HG03108 (cell line): ENCODE measurements around the gene PPP3CA.

ENCODE experiments used
- ATAC-seq: cut with Tn5 transposase; IDR thresholded peaks from one replicate; pipeline ENCODE4 v1.9.1; 2021; ENCODE audit warnings: moderate library complexity; ENCODE audit not compliant: unreplicated experiment

Gene PPP3CA

GRCh38 chr4:101347267-101347556 is at the start of gene PPP3CA:
Gene PPP3CA (minus strand): TSS chr4:101347526.
- ATAC-seq = no peak

GRCh38 chr4:101393256-101393655 is 45.9 kb upstream of the PPP3CA start:
- ATAC-seq = no peak

- ATAC-seq = no peak
Observed at GRCh38 chr4:101370663-101371210, 23.4 kb upstream of the PPP3CA start.

DNA sequence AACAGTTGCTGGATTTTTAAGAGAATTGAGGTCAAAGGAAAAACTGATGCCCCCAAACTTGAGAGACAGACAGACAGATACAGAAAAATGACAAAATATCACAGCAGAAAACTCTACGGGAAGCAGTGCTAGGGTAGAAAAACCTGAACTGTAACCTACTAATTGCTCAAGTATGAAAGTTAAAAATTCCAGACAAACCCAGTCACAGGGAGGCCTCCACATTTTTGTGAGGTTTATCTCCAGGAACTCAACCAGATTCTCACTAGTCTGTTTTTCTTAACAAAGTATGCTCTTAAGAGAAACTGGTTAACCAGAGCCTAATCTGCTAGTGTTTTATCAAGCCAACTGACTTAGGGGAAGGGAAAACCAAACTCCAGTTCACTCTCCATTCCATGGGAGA is 19.9 kb upstream of the PPP3CA start:
- no peak for ATAC-seq

DNA sequence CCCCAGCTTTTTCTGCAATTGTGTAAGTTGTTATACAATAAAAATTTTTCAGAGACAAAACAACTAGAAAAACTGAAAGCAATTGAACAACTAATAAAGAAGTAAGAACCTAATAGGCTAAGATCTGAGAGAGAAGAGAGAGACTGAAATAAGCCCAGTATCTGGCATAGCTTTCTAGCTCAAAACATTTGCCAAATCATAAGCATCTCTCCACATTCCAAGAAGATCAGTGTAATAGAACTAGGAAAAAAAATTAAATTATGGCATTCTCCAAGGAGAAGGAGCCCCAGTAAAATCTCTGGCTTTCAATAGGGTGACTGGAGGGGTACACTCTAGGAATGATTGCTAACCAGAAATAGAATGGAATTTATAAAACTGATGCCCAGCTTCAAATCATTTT is 19.0 kb upstream of the PPP3CA start:
- no peak for ATAC-seq

DNA sequence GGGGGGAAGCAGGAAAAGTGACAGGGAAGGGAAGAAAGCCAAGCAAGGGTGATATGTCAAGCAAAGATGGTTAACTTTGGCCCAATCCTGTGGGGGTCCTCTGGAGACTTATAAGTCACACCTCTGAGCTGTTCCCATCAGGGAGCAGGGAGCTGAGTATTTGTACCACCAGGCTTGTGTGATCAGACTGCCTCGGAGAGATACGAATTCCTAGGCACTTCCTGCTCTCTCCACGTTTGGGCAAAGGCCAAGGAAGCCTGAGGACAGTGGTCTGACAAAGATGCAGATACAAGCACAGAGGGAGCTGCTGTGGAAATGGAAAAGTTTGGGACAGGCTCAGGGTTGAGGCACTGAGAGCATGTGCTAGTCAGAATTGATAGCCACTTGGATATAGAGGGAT is 10.4 kb upstream of the PPP3CA start:
- ATAC-seq = no peak

- ATAC-seq = no peak
Observed at GRCh38 chr4:101356928-101357327, 9.6 kb upstream of the PPP3CA start.

GRCh38 chr4:101355767-101356702 is 8.7 kb upstream of the PPP3CA start:
- ATAC-seq = no peak

DNA sequence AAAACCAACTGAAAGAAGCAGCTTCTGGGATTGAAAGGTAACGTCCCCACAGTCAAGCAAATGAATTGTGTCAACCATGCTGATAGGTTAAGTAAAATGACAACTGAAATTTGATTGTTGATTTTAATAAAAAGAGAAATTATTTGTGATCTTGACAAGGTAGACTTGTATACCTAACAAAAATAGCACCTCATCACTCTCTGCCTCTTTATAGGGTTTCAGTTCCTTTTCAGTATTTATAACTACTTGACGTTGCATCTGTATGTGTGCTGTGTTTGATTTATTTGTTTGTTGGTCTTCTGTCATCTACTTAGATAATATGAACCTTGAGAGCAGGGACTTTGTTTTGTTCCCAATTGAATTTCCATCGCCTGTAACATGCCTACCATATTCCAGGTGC is 7.9 kb upstream of the PPP3CA start:
- ATAC-seq = peak; percentile 97

DNA sequence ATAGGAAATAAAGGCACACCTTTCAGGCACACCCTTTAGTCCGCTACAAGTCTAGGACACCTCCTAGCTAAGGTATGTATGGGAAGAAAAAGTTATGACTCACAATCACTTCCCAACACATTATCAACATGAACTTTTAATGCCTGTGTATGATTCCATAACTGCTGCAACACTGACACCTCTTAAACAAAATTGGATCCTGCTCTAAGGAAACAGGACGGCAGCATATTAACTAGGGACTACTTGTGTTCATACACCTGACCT is 2.4 kb upstream of the PPP3CA start:
- ATAC-seq = no peak

DNA sequence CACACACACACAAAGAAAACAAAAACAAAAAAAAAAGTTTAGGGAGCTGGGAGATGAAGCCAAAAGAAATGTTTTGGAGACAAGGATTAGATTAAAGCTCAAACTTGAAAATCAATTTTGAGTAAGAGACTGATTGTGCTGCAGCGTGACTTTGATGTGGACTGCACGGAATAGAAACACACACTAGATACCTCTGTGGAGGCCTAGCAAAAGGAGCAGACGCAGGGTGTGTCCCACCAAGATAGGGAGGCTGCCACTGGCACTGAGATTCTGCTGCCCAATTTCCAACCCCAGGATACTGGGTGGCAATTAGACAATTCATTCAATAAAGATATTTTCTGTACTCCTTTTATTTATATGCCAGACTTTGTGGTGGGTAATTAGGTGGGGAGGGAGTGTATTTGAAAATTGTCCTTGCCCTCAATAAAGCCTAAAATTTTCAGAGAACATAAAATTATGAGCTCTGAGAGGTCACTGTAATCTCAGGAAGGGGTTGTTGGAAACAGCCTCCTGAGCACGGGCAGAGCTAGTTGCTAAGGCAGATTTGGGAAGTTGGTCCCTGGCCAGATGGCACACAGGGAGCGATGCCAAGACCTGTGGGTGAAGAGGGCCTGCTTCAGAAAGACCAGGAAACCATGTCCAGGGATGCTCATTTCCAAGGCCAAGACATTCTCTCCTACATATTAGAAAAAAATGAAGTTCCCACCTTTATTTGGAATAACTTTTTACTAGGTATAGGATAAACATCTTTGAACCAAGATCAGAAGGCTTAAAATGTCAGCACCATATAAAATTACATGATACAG is 1.9 kb upstream of the PPP3CA start:
- ATAC-seq = no peak

DNA sequence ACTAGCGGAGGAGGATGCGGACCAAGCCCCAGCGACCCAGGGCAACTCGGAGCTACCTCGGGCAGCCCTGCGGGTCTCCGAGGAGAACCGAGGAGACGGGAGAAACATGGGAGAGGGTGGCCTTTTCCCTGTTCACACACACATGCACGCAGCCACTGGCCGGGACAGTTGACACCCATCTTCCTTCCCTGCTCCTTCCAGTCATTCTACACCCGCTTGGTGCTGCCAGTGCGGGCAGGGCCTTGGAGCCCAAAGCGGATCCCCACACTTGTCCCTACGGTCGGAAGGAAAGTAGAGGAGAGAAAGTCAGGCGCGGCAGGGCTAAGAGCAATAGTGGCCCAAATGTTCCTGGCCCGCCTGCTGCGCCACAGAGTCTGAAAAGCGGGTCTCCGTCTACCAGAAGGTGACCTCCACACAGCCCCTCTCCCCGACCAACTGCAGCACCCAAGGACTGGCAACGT is 1.1 kb upstream of the PPP3CA start:
- ATAC-seq = no peak

DNA sequence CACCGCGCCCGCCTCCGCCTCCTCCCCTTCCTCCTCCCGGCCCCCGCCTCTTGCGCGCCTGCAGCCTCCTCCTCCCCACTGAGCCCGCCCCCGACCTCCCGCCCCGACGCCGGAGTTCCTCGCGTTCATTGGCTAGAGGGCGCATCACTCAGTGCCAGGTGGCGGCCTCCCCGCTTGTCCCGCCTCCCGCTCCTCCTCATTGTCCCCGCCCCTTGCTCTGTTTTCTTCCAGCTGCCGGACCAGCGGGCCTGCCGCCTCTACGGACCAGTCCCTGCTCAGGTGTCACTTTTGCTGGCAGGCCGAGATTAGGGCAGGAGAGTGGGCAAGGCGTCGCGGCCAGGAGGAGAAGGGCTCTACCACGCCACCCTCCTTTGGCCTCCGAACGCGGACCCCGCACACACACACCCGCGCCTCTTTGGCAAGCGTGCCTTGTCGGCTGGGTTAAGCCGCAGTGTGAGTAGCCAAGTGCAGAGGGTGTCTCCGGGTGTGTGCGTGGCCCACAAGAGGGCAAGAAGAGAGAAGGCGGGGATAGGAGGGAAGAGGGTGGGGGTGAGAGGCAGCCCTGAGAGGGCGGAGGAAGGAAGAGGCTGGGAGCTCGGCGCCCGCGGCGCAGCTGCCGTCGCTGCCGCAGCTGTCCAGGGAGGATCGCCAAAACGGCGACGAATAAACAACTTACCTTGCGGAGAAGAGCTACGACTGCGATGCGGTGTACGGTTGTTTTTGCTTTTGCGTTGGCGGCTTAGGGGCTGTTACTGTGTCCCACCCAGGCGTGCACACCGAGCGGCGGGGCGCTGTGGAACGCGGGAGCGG is 436 bp upstream of the PPP3CA start:
- ATAC-seq = peak; percentile 78

DNA sequence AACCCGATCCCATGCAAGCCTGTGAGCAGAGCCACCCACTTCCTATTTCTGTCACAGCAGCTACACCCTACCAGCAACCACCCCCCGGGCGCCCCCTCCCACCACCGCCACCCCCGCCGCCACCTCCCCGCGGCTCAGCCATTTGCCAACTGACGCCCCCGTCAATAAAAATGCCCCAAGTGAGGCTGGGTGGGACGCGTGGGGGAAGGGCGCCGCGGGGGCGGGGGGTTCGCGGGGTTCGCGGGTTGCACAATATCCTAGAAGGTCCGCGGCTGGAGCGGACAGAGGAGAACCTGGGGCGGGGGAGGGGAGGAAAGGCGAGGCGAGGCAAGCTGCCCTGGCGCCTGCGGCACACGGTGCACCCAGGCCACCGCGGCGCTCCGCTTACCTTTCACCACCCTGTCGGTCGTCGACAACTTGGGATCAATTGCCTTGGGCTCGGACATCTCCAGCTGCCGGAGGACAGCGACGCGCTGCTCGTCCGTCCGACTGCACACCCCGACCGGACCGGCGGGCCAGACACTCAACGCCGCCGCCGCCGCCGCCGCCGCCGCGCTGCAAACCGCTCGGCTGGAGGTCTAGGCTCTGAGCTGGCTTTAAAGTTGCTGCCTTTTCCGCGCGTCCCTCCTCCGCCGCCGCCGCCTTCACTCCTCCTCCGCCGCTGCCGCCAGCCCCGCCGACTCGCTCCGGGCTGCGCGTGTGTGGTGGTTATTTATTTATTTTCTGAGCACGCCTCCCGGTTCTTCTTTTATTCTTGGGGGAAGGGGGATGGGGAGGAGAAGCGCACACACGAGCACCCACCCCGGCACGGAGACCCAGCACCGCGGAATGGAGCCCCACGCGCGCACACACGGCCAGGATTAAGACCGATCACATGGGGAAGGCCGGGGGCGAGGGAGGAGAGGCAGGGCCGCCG is 717 bp downstream of the PPP3CA start:
- ATAC-seq = peak; percentile 2

DNA sequence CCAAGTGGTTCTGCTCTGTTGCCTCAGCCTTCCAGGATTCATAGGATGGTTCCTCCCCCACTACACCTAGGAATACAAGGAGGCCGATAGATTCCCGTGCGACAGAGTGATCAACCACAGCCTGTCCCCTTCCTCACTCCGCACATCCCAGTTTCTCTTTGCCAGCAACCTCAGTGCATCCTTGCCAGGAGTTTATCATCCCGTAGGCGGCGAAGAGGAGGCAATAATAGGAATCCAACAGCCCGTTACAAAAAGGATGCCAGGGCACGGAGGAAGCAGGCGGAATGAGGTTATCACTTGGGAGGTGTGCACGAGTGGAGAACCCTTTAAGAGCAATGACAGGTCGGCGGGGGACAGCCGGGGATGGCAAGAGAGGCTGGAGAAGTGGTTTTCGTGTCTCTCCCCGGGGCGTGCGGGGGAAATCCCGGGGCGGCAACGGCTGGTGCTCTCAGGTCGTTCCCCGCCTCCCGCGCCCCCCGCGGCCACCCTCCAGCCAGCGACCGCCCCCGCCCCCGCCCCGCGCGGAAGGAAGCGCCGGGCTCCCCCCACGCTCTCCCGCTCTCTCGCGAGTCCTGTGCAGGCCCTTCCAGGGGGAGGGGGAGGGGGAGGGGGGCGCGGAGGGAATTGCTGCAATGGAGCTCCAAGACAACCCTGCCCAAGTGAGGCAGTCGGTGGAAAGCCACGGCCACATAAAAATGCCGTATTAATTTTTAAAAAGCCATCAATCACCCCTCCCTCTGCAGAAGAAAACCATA is 1.6 kb downstream of the PPP3CA start:
- ATAC-seq = no peak

- ATAC-seq = no peak
Observed at GRCh38 chr4:101345271-101345595, 2.1 kb downstream of the PPP3CA start.

DNA sequence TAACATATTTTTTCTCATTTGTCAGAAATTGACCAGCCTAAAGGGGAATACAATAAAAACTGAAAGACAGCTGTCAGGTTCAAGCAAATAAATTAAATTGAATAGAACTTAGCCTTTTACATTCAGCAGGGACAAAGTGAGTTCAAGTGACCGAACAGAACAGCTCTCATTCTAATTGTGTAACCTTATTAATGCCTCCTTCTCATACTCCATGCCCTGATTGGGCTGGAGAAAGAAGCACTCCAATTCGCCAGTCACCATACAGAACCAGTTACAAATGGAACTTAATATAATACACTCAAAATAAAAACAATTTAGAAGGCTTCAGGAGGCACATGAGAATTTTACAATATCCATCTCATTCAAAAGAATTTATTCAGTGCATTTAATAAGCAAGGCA is 8.0 kb downstream of the PPP3CA start:
- ATAC-seq = no peak

DNA sequence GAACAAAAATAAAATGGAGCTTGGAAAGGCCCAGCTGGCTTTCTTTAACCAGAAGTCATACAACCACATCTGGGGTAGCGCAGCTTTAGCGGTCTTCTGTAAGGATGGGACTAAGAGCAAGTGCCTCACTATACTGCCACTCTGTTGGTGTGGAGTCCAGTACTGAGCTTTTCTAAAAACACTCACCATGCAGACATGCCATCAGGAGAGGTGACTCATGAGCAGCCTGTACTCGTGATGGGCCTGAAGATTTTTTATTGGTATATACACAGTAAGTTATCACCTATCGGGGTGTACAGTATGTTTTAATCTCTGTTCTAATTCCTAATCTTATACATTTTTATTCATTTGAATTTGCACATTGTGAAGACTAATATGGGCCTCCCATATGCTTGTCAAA is 9.6 kb downstream of the PPP3CA start:
- no peak for ATAC-seq

DNA sequence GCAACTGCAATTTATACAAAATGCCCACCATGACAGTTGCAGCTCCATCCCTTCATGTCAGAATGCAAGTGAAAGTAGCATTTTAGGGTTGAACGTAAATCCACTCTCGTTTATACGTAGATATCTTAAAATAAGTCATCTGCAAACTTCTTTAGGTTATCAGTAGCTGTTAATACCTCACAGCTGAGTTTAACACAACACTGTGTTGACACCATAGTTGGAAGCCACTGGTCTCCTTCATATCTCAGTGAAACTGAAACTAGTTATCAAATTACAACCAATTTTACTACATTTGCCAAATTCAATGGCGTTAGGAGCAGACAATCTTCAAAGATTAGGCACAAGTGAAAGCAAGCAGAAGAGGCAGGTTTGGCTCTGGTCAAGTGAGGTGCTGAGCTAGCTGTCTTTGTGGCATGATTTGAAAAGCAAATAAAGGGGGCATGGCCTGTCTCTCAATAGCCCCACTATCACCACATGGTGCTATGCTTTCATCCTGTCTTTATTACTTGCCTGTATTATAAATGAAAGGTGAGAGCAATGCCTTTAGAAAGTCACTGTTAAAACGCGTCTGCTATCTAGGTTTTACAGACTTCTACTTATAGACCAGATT is 12.3 kb downstream of the PPP3CA start:
- no peak for ATAC-seq
